DOHH2 (cell line): ENCODE data around the gene POMGNT1.

ENCODE experiments used
- H3F3A ChIP-seq: fragments of 200-600 bp; sonication (generic), shearing (Covaris generic); 2 replicates; pipeline ENCODE4 v1.6.0; 2016; ENCODE audit warnings: antibody characterized with exemption, mild to moderate bottlenecking; ENCODE audit not compliant: control insufficient read depth, insufficient read depth
- H3K27ac ChIP-seq: fragments of 200-600 bp; sonication (generic); 2 replicates; pipeline ENCODE4 v1.5.1; 2014; ENCODE audit warnings: low read depth, mild to moderate bottlenecking, low read length, moderate library complexity
- H3K27me3 ChIP-seq: fragments of 200-600 bp; sonication (generic); 2 replicates; pipeline ENCODE4 v1.6.1; 2014; ENCODE audit warnings: mild to moderate bottlenecking, low read length, mixed read lengths; ENCODE audit not compliant: control insufficient read depth
- H3K36me3 ChIP-seq: fragments of 200-600 bp; sonication (generic); 2 replicates; pipeline ENCODE4 v1.6.1; 2014; ENCODE audit warnings: mild to moderate bottlenecking, low read length, moderate library complexity, mixed read lengths; ENCODE audit not compliant: control insufficient read depth
- H3K4me1 ChIP-seq: fragments of 200-600 bp; sonication (generic); 2 replicates; pipeline ENCODE4 v1.6.1; 2014; ENCODE audit warnings: mild to moderate bottlenecking, low read length, mixed read lengths; ENCODE audit not compliant: control insufficient read depth
- H3K4me2 ChIP-seq: fragments of 200-600 bp; sonication (generic); 2 replicates; pipeline ENCODE4 v1.6.0; 2014; ENCODE audit warnings: mild to moderate bottlenecking, low read length, moderate library complexity
- H3K4me3 ChIP-seq: fragments of 200-600 bp; sonication (generic); 2 replicates; pipeline ENCODE4 v1.5.1; 2014; ENCODE audit warnings: mild to moderate bottlenecking, low read length, mixed read lengths
- H3K79me2 ChIP-seq: fragments of 200-600 bp; sonication (generic); 2 replicates; pipeline ENCODE4 v1.6.1; 2014; ENCODE audit warnings: mild to moderate bottlenecking, low read length, mixed read lengths; ENCODE audit not compliant: control insufficient read depth
- H3K9me2 ChIP-seq: fragments of 200-600 bp; sonication (generic); replicated peaks from 2 replicates; pipeline ENCODE4 v1.6.1; 2014; ENCODE audit warnings: mild to moderate bottlenecking, low read length, mixed read lengths; ENCODE audit not compliant: control insufficient read depth
- H3K9me3 ChIP-seq: fragments of 200-600 bp; sonication (generic); 2 replicates; pipeline ENCODE4 v1.6.1; 2014; ENCODE audit warnings: antibody characterized with exemption, low read length, mixed read lengths; ENCODE audit not compliant: control insufficient read depth, insufficient read depth
- H4K20me1 ChIP-seq: fragments of 200-600 bp; sonication (generic); 2 replicates; pipeline ENCODE4 v1.6.0; 2014; ENCODE audit warnings: low read depth, mild to moderate bottlenecking, antibody characterized with exemption, low read length, moderate library complexity; ENCODE audit not compliant: control insufficient read depth, insufficient read depth
- EZH2phosphoT487 ChIP-seq: fragments of 200-600 bp; sonication (generic); IDR thresholded peaks from 2 replicates; pipeline ENCODE4 v1.6.1; 2017; ENCODE audit warnings: borderline replicate concordance, mild to moderate bottlenecking, antibody characterized with exemption, low read length, moderate library complexity, mixed read lengths
- TF ChIP-seq, protein P1 (sequence below): fragments of 200-600 bp; sonication (generic); IDR thresholded peaks from one replicate; pipeline ENCODE4 v1.5.1; 2014; ENCODE audit warnings: antibody characterized with exemption, mild to moderate bottlenecking, low read depth, low read length; ENCODE audit not compliant: poor library complexity, severe bottlenecking

POMGNT1 gene

DNA sequence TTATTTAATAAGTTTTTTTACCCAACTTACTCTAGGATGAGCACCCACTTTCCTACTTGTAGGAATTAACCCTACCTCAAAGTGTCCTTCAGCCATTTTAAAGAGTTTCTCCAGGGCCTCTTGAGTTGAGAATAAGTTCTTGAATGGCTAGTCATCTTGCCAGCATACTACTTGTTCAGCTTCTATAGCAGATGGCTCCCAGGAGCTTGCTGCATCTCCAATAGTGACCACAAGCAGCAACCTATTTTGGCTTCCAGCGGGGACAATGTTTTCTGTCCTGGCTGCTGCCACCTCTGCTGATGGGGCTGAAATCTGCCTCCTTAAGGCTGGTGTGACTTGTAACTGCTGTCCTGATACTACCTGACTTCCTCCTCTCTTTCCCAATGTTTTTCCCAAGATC is 45.0 kb downstream of the POMGNT1 start:
- H3K79me2 ChIP-seq: no peaks in the 10 kb centered on the region
- H3K4me1 ChIP-seq: no peaks in the 10 kb centered on the region
- no peak overlapping the region for H3K4me2 ChIP-seq
- no peak overlapping the region for H3K27ac ChIP-seq
- no peaks in the 10 kb centered on the region for H3K36me3 ChIP-seq
- no peak for TF ChIP-seq EZH2phosphoT487
- TF ChIP-seq, protein P1, sequence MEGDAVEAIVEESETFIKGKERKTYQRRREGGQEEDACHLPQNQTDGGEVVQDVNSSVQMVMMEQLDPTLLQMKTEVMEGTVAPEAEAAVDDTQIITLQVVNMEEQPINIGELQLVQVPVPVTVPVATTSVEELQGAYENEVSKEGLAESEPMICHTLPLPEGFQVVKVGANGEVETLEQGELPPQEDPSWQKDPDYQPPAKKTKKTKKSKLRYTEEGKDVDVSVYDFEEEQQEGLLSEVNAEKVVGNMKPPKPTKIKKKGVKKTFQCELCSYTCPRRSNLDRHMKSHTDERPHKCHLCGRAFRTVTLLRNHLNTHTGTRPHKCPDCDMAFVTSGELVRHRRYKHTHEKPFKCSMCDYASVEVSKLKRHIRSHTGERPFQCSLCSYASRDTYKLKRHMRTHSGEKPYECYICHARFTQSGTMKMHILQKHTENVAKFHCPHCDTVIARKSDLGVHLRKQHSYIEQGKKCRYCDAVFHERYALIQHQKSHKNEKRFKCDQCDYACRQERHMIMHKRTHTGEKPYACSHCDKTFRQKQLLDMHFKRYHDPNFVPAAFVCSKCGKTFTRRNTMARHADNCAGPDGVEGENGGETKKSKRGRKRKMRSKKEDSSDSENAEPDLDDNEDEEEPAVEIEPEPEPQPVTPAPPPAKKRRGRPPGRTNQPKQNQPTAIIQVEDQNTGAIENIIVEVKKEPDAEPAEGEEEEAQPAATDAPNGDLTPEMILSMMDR: no peak
- no peaks in the 10 kb centered on the region for H3K27me3 ChIP-seq
- no peaks in the 10 kb centered on the region for H3K9me2 ChIP-seq
- H3K4me3 ChIP-seq: no peak overlapping the region
- H3K9me3 ChIP-seq: no peaks in the 10 kb centered on the region
- H4K20me1 ChIP-seq: no peaks in the 10 kb centered on the region
- no peaks in the 10 kb centered on the region for H3F3A ChIP-seq

DNA sequence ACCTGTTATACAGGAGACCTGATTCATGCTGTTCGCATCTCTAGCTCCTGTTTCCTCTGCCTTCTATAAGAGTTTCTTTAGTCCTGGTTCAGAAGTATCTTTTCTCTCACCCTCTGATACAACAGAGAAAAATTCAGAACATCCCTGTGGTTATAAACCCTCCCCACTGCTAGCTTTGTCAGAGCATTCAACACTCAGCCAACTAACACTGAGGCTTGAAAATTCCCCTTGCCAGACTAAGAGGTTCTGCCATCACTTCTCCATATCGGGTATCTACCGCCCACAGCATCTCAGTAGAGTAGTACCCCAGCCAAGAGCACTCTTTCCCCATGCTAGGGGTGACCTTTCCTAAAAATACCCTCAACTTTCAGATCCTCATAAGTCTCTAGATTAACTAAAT is 46.2 kb downstream of the POMGNT1 start:
- Histone ChIP-seq H3K27me3 (no peaks in the 10 kb centered on the region), H4K20me1 (no peaks in the 10 kb centered on the region), H3K79me2 (no peaks in the 10 kb centered on the region), H3F3A (no peaks in the 10 kb centered on the region), H3K36me3 (no peaks in the 10 kb centered on the region), H3K9me2 (no peaks in the 10 kb centered on the region), H3K4me1 (no peaks in the 10 kb centered on the region), H3K4me3 (no peak overlapping the region), H3K27ac (no peak overlapping the region), H3K4me2 (no peak overlapping the region), H3K9me3 (no peaks in the 10 kb centered on the region)
- no peak for TF ChIP-seq EZH2phosphoT487
- TF ChIP-seq, protein P1: no peak

DNA sequence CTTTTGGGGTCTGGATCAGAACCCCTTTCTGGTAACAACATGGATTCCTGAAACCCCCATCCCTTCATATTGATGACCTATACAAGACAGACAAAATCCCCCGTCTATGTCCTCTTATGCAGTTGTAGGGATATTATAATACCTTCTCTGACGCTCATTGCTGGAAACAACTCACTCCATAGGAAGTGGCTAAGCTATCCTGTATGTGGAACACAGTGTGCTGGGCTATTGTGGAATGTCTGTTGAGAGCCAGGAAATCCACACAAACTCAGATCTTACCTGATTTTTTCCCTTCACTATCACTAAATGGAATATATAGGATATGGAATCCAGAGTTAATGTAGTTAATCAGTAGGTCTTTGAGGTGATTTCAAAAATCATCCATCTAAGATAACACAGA is 48.1 kb downstream of the POMGNT1 start:
- Histone ChIP-seq H3K27ac (no peak overlapping the region), H3K4me2 (no peak overlapping the region), H3K27me3 (no peaks in the 10 kb centered on the region), H3K9me3 (no peaks in the 10 kb centered on the region), H3K4me1 (no peaks in the 10 kb centered on the region), H3K9me2 (no peaks in the 10 kb centered on the region), H3K79me2 (no peaks in the 10 kb centered on the region), H3F3A (no peaks in the 10 kb centered on the region), H3K36me3 (no peaks in the 10 kb centered on the region), H4K20me1 (no peaks in the 10 kb centered on the region), H3K4me3 (no peak overlapping the region)
- no peak for TF ChIP-seq EZH2phosphoT487
- TF ChIP-seq, protein P1: no peak

DNA sequence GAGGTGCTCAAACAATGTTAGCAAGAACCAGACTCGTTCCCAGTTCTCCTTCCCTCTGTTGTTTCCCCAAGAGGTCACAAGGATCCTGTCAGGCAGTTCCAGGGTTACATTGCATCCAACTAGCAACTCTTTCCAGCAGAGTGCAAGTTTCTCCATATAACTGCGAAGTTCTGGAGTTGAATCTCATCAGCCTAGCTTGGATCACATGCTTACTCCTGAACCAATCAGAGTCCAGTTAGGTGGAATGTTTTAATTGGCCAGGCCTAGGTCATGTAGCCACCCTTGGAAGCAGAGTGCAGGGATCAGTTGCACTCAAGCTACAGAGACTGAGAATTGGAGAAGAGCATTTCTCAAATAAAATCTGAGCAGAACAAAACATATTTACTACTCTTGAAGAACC is 49.9 kb downstream of the POMGNT1 start:
- Histone ChIP-seq H3K9me3 (no peaks in the 10 kb centered on the region), H3K4me3 (no peak overlapping the region), H3K36me3 (no peaks in the 10 kb centered on the region), H4K20me1 (no peaks in the 10 kb centered on the region), H3K79me2 (no peaks in the 10 kb centered on the region), H3K27me3 (no peaks in the 10 kb centered on the region), H3F3A (no peaks in the 10 kb centered on the region), H3K4me1 (no peaks in the 10 kb centered on the region), H3K9me2 (no peaks in the 10 kb centered on the region), H3K4me2 (no peak overlapping the region), H3K27ac (no peak overlapping the region)
- TF ChIP-seq, protein P1: no peak
- no peak for TF ChIP-seq EZH2phosphoT487
